ENCODE measurements around the gene FXR2.
"Not testable (repeated sequence)": the region's sequence is repeated elsewhere in the genome, so short reads cannot be mapped to it uniquely, and the experiment has no call there.

FXR2 gene

DNA sequence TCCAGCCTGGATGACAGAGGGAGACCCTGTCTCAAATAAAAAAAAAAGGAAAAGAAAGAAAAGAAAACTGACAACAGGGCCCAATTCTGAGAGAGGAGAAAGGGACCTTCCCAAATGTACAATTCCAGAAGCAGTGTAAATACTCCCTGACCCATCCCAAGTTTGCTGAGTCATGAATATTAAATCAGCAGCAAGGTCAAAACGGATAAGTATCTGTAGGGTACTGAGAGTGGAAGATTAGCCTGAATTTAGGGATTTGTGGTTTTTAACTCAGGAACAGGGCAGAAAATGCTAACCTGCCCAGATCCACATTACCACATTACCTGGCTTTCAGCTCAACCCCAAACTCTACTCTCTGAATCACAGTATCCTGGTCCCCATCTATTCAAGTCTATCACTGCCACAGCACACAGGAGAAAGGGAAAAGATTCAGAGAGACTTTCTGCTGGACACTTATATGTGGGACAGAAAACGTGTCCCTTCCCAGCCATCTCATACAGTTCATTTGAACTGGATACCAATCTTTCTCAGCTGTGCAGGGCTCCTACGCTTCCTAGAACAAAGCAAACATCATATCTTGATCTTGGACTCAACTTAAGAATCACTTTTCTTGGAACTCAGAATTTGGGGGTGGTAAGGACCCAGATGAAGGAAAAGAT is 2.9 kb downstream of the FXR2 start:
- no peak overlapping the region for H3K4me3 ChIP-seq (ENCODE audit: low read depth, low read length)

DNA sequence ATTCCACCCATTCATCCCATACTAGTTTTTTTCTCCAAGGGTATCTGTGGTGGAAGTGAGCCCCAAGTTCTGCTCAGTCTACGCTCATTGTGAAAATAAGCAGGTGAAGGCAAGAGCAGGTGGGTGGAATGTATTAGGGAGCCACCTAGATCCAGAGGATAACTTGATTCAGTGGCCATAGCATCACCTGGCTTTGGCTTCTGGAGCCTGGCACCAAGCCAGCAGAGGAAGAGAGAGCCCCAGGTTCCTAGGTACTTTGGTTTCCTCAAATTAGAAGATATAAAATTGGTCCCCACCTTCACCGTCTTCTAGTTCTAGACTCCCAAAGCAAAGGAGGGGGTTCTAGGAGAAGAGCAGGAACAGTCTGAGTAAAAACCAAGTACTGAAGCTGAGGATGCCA is 4.1 kb downstream of the FXR2 start:
- POLR2A ChIA-PET, result no interaction called here
- Histone ChIP-seq H3K36me3 (ENCODE audit: control insufficient read depth in 2 of 2, insufficient read depth in 1 of 2, low read length in 2 of 2) (peaks cover 42 to 50% of the 10 kb centered on the region in 2 experiments), H3K4me3 (ENCODE audit: low read depth, low read length) (no peak overlapping the region), H3K4me1 (ENCODE audit: control insufficient read depth, insufficient read depth, low read length) (peaks cover 22% of the 10 kb centered on the region), H3K9me3 (ENCODE audit: control insufficient read depth, insufficient read depth, low read depth, low read length) (no peaks in the 10 kb centered on the region), H3K27ac (ENCODE audit: extremely low read depth, low read depth, low read length) (peak overlapping the region; percentile 26; the same call in 1 of the 2 replicates)
- CTCF ChIA-PET, result interaction anchor here (0.8 to 1.9 kb wide), 5 partner anchors 21 to 76 kb away, joined by 3 to 5 read pairs (median 3); partner anchors contain the start of genes SOX15 and TP53
- TF ChIP-seq ZSCAN30 (tag by site-specific recombination; IDR thresholded peaks at IDR 0.05) (no peak), SETDB1 (IDR thresholded peaks at IDR 0.05; ENCODE audit: insufficient read length, low read length) (no peak), ZNF10 (tag by site-specific recombination; IDR thresholded peaks at IDR 0.05) (peak; percentile 85), ZNF707 (tag by site-specific recombination; IDR thresholded peaks at IDR 0.05) (no peak), GLIS1 (tag by site-specific recombination; IDR thresholded peaks at IDR 0.05) (no peak), ZNF629 (tag by site-specific recombination; IDR thresholded peaks at IDR 0.05) (no peak), HOXD13 (CRISPR knock-in tag; IDR thresholded peaks at IDR 0.05; ENCODE audit: borderline replicate concordance) (no peak), ZNF624 (tag by site-specific recombination; IDR thresholded peaks at IDR 0.05) (no peak)
- TF ChIP-seq, protein P1, sequence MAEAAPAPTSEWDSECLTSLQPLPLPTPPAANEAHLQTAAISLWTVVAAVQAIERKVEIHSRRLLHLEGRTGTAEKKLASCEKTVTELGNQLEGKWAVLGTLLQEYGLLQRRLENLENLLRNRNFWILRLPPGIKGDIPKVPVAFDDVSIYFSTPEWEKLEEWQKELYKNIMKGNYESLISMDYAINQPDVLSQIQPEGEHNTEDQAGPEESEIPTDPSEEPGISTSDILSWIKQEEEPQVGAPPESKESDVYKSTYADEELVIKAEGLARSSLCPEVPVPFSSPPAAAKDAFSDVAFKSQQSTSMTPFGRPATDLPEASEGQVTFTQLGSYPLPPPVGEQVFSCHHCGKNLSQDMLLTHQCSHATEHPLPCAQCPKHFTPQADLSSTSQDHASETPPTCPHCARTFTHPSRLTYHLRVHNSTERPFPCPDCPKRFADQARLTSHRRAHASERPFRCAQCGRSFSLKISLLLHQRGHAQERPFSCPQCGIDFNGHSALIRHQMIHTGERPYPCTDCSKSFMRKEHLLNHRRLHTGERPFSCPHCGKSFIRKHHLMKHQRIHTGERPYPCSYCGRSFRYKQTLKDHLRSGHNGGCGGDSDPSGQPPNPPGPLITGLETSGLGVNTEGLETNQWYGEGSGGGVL (tag by site-specific recombination; IDR thresholded peaks at IDR 0.05), result no peak

More for the DNA sequence above, 2.9 kb downstream of the FXR2 start:
- no peaks in the 10 kb centered on the region for H3K9me3 ChIP-seq (ENCODE audit: control insufficient read depth, insufficient read depth, low read depth, low read length)
- CTCF ChIA-PET, result interaction anchor here (0.6 to 5.1 kb wide), 5 partner anchors 21 to 496 kb away, joined by 3 to 30 read pairs (median 3); no protein-coding TSS in a partner anchor
- H3K4me1 ChIP-seq (ENCODE audit: control insufficient read depth, insufficient read depth, low read length), result peaks cover 22% of the 10 kb centered on the region
- no peak overlapping the region for H3K27ac ChIP-seq (ENCODE audit: extremely low read depth, low read depth, low read length)
- POLR2A ChIA-PET, result interaction anchor here (0.6 to 6.9 kb wide), 4 partner anchors 13 to 76 kb away, joined by 3 to 52 read pairs (median 4); partner anchors contain the start of genes SAT2, TP53 and WRAP53
- H3K36me3 ChIP-seq (ENCODE audit: control insufficient read depth in 2 of 2, insufficient read depth in 1 of 2, low read length in 2 of 2), result peaks cover 31 to 46% of the 10 kb centered on the region in 2 experiments; a peak in 2 of 3 replicates
- TF ChIP-seq, protein P2, sequence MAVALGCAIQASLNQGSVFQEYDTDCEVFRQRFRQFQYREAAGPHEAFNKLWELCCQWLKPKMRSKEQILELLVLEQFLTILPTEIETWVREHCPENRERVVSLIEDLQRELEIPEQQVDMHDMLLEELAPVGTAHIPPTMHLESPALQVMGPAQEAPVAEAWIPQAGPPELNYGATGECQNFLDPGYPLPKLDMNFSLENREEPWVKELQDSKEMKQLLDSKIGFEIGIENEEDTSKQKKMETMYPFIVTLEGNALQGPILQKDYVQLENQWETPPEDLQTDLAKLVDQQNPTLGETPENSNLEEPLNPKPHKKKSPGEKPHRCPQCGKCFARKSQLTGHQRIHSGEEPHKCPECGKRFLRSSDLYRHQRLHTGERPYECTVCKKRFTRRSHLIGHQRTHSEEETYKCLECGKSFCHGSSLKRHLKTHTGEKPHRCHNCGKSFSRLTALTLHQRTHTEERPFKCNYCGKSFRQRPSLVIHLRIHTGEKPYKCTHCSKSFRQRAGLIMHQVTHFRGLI (tag by site-specific recombination; IDR thresholded peaks at IDR 0.05), result no peak
- TF ChIP-seq, protein P3, sequence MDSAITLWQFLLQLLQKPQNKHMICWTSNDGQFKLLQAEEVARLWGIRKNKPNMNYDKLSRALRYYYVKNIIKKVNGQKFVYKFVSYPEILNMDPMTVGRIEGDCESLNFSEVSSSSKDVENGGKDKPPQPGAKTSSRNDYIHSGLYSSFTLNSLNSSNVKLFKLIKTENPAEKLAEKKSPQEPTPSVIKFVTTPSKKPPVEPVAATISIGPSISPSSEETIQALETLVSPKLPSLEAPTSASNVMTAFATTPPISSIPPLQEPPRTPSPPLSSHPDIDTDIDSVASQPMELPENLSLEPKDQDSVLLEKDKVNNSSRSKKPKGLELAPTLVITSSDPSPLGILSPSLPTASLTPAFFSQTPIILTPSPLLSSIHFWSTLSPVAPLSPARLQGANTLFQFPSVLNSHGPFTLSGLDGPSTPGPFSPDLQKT (IDR thresholded peaks at IDR 0.05; ENCODE audit: borderline replicate concordance, low read depth, low read length), result no peak
- peak; percentile 56; the same call in 1 of the 2 replicates for TF ChIP-seq ZBTB48 (tag by site-specific recombination; IDR thresholded peaks at IDR 0.05)
- no peak for TF ChIP-seq ZBTB7A (tag by site-specific recombination; IDR thresholded peaks at IDR 0.05; ENCODE audit: low read depth)

DNA sequence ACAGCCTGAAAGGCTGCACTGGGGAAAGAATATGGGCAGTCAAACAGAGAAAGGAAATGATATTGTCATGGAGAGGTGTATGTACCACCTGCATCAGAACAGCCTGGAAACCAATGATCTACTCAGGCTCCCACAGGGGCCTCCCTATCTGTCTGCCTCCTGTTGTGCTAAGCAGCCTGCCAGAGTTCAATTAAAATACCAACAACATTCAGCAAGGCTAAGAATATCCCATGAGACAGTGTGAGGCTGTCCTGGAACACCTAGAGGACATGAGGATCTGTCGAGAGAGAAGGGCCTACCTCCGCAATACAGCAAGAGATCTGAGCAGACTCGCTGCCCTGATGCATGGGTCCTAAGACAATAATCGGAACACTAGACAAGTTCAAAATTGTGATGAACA is 8.4 kb downstream of the FXR2 start:
- H3K27ac ChIP-seq (ENCODE audit: extremely low read depth, low read depth, low read length), result no peak overlapping the region
- peaks cover 3% of the 10 kb centered on the region for H3K4me1 ChIP-seq (ENCODE audit: control insufficient read depth, insufficient read depth, low read length)
- no peaks in the 10 kb centered on the region for H3K9me3 ChIP-seq (ENCODE audit: control insufficient read depth, insufficient read depth, low read depth, low read length)
- H3K36me3 ChIP-seq (ENCODE audit: control insufficient read depth in 2 of 2, insufficient read depth in 1 of 2, low read length in 2 of 2), result peaks cover 69 to 80% of the 10 kb centered on the region in 2 experiments
- TF ChIP-seq ZIC2 (tag by site-specific recombination; IDR thresholded peaks at IDR 0.05), result 0 out of 2 replicates have a peak, but pooled peaks have one; percentile 35
- TF ChIP-seq, protein P4, sequence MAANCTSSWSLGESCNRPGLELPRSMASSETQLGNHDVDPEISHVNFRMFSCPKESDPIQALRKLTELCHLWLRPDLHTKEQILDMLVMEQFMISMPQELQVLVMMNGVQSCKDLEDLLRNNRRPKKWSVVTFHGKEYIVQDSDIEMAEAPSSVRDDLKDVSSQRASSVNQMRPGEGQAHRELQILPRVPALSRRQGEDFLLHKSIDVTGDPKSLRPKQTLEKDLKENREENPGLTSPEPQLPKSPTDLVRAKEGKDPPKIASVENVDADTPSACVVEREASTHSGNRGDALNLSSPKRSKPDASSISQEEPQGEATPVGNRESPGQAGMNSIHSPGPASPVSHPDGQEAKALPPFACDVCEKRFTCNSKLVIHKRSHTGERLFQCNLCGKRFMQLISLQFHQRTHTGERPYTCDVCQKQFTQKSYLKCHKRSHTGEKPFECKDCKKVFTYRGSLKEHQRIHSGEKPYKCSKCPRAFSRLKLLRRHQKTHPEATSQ (tag by site-specific recombination; IDR thresholded peaks at IDR 0.05), result no peak
- H3K4me3 ChIP-seq (ENCODE audit: low read depth, low read length), result no peak overlapping the region
- ChIA-PET CTCF (interaction anchor here (0.6 to 1.8 kb wide), 4 partner anchors 9 to 277 kb away, joined by 3 to 7 read pairs (median 3); partner anchors contain the start of genes NEURL4 and TP53), POLR2A (interaction anchor here (1.0 to 1.7 kb wide), 2 partner anchors 80 to 81 kb away, joined by 3 read pairs; partner anchors contain the start of gene TP53)

DNA sequence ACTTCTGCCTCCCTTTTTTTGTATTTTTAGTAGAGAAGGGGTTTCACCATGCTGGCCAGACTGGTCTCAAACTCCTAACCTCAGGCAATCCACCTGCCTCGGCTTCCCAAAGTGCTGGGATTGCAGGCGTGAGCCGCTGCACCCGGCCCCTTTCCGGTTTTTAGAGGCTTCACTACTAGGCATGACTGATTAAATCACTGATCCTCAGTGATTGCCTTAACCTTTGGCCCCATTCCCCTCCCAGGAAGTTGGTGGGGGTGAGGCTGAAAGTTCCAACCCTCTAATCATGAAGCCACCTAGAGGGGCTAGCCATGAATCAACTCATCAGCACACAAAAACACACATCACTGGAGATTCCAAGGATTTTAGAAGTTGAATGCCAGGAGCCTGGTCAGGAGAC is 17.1 kb downstream of the FXR2 start:
- peaks cover 91 to 93% of the 10 kb centered on the region in 2 experiments for H3K36me3 ChIP-seq (ENCODE audit: control insufficient read depth in 2 of 2, insufficient read depth in 1 of 2, low read length in 2 of 2)
- H3K27ac ChIP-seq (ENCODE audit: extremely low read depth, low read depth, low read length); H3K4me3 ChIP-seq (ENCODE audit: low read depth, low read length); POLR2A ChIA-PET; H3K9me3 ChIP-seq (ENCODE audit: control insufficient read depth, insufficient read depth, low read depth, low read length); H3K4me1 ChIP-seq (ENCODE audit: control insufficient read depth, insufficient read depth, low read length): not testable (repeated sequence)
- CTCF ChIA-PET, result interaction anchor here (0.6 kb wide), 1 partner anchor 333 kb away, joined by 3 read pairs; no protein-coding TSS in a partner anchor
